Body of pancreas (tissue), 4 donors: Measurements from ENCODE around the gene LCN10.

Experiments
- POLR2A ChIP-seq, 3 donors: fragments of 450-650 bp; IDR thresholded peaks; one replicate each; pipeline ENCODE4 v1.6.1; 2016; ENCODE audit warnings: antibody characterized with exemption in 3 of 3, mild to moderate bottlenecking in 2 of 3
- TF ChIP-seq, protein P1 (sequence below), 7 experiments: fragments of 450-650 bp in 4 of 7; fragments of 200-600 bp in 3 of 7; sonication (generic) in 3 of 7; IDR thresholded peaks; one replicate each; pipeline ENCODE4 v1.5.1; 2016 to 2019; ENCODE audit warnings: antibody characterized with exemption in 7 of 7

DNA sequence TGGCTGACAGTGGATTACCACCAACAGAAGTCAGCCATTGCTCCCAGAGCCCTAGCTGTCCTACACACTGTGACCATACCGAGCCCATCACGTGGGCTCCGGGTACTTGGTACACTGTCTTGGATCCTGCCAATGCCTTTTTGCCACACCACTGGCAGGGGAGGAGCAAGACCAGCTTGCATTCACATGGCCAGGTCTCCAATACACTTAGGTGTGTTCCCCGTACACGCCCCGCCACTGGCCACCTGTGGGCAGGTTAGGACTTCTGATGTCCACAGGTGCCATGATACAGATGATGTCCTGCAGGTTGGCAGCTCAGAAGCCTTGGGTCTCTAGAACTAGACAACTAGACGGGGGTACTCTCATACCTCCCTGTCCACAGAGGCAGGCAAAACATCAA lies 35.7 kb downstream of the LCN10 start:
- TF ChIP-seq, protein P1, sequence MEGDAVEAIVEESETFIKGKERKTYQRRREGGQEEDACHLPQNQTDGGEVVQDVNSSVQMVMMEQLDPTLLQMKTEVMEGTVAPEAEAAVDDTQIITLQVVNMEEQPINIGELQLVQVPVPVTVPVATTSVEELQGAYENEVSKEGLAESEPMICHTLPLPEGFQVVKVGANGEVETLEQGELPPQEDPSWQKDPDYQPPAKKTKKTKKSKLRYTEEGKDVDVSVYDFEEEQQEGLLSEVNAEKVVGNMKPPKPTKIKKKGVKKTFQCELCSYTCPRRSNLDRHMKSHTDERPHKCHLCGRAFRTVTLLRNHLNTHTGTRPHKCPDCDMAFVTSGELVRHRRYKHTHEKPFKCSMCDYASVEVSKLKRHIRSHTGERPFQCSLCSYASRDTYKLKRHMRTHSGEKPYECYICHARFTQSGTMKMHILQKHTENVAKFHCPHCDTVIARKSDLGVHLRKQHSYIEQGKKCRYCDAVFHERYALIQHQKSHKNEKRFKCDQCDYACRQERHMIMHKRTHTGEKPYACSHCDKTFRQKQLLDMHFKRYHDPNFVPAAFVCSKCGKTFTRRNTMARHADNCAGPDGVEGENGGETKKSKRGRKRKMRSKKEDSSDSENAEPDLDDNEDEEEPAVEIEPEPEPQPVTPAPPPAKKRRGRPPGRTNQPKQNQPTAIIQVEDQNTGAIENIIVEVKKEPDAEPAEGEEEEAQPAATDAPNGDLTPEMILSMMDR (IDR thresholded peaks at IDR 0.05), result no peak
- TF ChIP-seq POLR2A (IDR thresholded peaks at IDR 0.05), result no peak
